ENCODE measurements around the gene OR10AD1.

- TF ChIP-seq CTCF (IDR thresholded peaks at IDR 0.05) (peak in 1 of 3 experiments; percentile 24), POLR2A (IDR thresholded peaks at IDR 0.05) (peak; percentile 68)
These were observed 5.0 kb downstream of the OR10AD1 start for GRCh38 chr12:48197971-48198671.

Measured in testis (tissue), 2 donors.